GM12873 (cell line): Measurements from ENCODE around the gene PARM1.

ENCODE experiments used
- CTCF ChIP-seq: IDR thresholded peaks from 2 replicates; pipeline ENCODE4 v1.5.1; 2012; ENCODE audit warnings: low read depth, mild to moderate bottlenecking, moderate library complexity, low read length, control low read depth; ENCODE audit not compliant: insufficient read depth; ENCODE audit errors: missing control alignments

PARM1 gene

GRCh38 chr4:74897386-74897785 is 35.5 kb upstream of the PARM1 start:
- TF ChIP-seq CTCF = no peak

- TF ChIP-seq CTCF = no peak
Measured at GRCh38 chr4:74900862-74901261, 32.1 kb upstream of the PARM1 start.

GRCh38 chr4:74904509-74905065 is 28.3 kb upstream of the PARM1 start:
- no peak for TF ChIP-seq CTCF

- no peak for TF ChIP-seq CTCF
Measured at GRCh38 chr4:74906771-74907170, 26.1 kb upstream of the PARM1 start.

- TF ChIP-seq CTCF = no peak
Measured at GRCh38 chr4:74919783-74920182, 13.1 kb upstream of the PARM1 start.

GRCh38 chr4:74920704-74921103 is 12.2 kb upstream of the PARM1 start:
- TF ChIP-seq CTCF = no peak

GRCh38 chr4:74921490-74921889 is 11.4 kb upstream of the PARM1 start:
- TF ChIP-seq CTCF = no peak
